Activated CD8-positive, alpha-beta T cell treated with anti-CD3 and anti-CD28 coated beads for 36 hours (primary cell): ENCODE measurements around the gene CA9. TPM values are rescaled to one million over a fixed set of nuclear protein-coding genes. Genes with fewer than 3 reads are reported as not detected.

Experiments
- ATAC-seq: fragments of 200-7000 bp; cut with Tn5 transposase; one replicate; pipeline ENCODE4 v1.10.0; 2021; ENCODE audit warnings: mild to moderate bottlenecking, moderate library complexity
- CTCF ChIA-PET: fragments of 350-600 bp; sonication (Branson Sonifier 250); formaldehyde crosslinking; loops from one replicate; lab custom pipeline; 2021; ENCODE audit warnings: antibody characterized with exemption; lab: Charles Lee
- POLR2A ChIA-PET: fragments of 350-600 bp; sonication (Branson Sonifier 250); formaldehyde crosslinking; loops from one replicate; lab custom pipeline; 2021; ENCODE audit warnings: antibody characterized with exemption; lab: Charles Lee
- DNase-seq: peaks from one replicate; pipeline ENCODE4 v3.0.0-alpha.2; 2020
- H3K27ac Mint-ChIP-seq: one replicate; pipeline ENCODE4 v1.8.0; 2021; ENCODE audit warnings: mild to moderate bottlenecking, mixed read lengths
- H3K27me3 Mint-ChIP-seq: one replicate; pipeline ENCODE4 v1.8.0; 2021; ENCODE audit warnings: mixed read lengths
- H3K36me3 Mint-ChIP-seq: one replicate; pipeline ENCODE4 v1.8.0; 2021; ENCODE audit warnings: low read depth, mixed read lengths
- H3K4me1 Mint-ChIP-seq: one replicate; pipeline ENCODE4 v1.8.0; 2021; ENCODE audit warnings: low read depth, mixed read lengths
- H3K4me3 Mint-ChIP-seq: one replicate; pipeline ENCODE4 v1.8.0; 2021; ENCODE audit warnings: mild to moderate bottlenecking, moderate library complexity, mixed read lengths
- H3K9me3 Mint-ChIP-seq: one replicate; pipeline ENCODE4 v1.8.0; 2021; ENCODE audit warnings: mixed read lengths
- intact Hi-C: fragments of 100-400 bp; cut with micrococcal nuclease; formaldehyde crosslinking; loops from one replicate; pipeline ENCODE4 v1.10.0; 2022
- total RNA-seq, 2 experiments: library from RNA; stranded (reverse); gene quantifications; one replicate each; pipeline ENCODE4 v1.2.3, GENCODE V29; 2021
- TF ChIP-seq, protein P1 (sequence below): fragments of 200-600 bp; IDR thresholded peaks from one replicate; pipeline ENCODE4 v1.8.0; 2022; ENCODE audit warnings: antibody characterized with exemption, mild to moderate bottlenecking

Gene CA9
- total RNA-seq, 2 experiments from 2014 or later = 4.5 to 4.9 TPM

GRCh38 chr9:35705836-35706430 lies 32.2 kb downstream of the CA9 start:
- H3K27ac Mint-ChIP-seq = peak overlapping the region; percentile 20
- H3K27me3 Mint-ChIP-seq = no peaks in the 10 kb centered on the region
- ChIA-PET CTCF (interaction anchor here (0.8 to 15.2 kb wide), 2 partner anchors 10 to 95 kb away, joined by 3 to 121 read pairs; no protein-coding TSS in a partner anchor), POLR2A (interaction anchor here (1.1 kb wide), 1 partner anchor 107 kb away, joined by 4 read pairs; no protein-coding TSS in a partner anchor)
- TF ChIP-seq, protein P1, sequence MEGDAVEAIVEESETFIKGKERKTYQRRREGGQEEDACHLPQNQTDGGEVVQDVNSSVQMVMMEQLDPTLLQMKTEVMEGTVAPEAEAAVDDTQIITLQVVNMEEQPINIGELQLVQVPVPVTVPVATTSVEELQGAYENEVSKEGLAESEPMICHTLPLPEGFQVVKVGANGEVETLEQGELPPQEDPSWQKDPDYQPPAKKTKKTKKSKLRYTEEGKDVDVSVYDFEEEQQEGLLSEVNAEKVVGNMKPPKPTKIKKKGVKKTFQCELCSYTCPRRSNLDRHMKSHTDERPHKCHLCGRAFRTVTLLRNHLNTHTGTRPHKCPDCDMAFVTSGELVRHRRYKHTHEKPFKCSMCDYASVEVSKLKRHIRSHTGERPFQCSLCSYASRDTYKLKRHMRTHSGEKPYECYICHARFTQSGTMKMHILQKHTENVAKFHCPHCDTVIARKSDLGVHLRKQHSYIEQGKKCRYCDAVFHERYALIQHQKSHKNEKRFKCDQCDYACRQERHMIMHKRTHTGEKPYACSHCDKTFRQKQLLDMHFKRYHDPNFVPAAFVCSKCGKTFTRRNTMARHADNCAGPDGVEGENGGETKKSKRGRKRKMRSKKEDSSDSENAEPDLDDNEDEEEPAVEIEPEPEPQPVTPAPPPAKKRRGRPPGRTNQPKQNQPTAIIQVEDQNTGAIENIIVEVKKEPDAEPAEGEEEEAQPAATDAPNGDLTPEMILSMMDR = no peak
- intact Hi-C loops = no loop called here
- no peaks in the 10 kb centered on the region for H3K9me3 Mint-ChIP-seq
- H3K36me3 Mint-ChIP-seq = peaks cover 54% of the 10 kb centered on the region
- ATAC-seq = no peak
- no peak for DNase-seq
- H3K4me3 Mint-ChIP-seq = no peak overlapping the region
- H3K4me1 Mint-ChIP-seq = no peaks in the 10 kb centered on the region

DNA sequence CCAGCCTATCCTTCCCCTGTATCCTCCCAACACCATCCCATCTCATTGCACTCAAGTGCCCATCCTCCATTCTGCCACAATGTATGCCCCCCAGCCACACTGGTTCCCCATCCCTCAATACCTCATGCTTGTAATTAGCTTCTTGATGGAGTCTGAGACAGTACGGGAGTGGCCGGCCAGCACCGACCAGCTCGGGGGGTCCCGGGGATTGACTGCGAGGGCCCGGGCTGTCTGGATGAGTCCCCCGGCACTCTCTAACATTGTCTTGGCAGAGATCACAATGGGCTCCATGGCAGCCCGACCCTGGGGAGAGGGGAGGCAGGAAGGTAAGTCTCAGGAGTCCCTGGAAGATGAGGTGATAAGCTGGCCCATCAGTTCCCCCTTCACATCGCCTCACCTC lies 33.2 kb downstream of the CA9 start:
- TF ChIP-seq, protein P1 = no peak
- intact Hi-C loops = no loop called here
- POLR2A ChIA-PET = no interaction called here
- no peak overlapping the region for H3K4me3 Mint-ChIP-seq
- CTCF ChIA-PET = interaction anchor here (0.9 to 15.2 kb wide), 3 partner anchors 11 to 20 kb away, joined by 3 to 121 read pairs (median 4); no protein-coding TSS in a partner anchor
- DNase-seq (no peak), ATAC-seq (no peak)
- H3K36me3 Mint-ChIP-seq = peaks cover 60% of the 10 kb centered on the region
- peaks cover under 1% of the 10 kb centered on the region for H3K4me1 Mint-ChIP-seq
- H3K27ac Mint-ChIP-seq = no peak overlapping the region
- H3K27me3 Mint-ChIP-seq = no peaks in the 10 kb centered on the region
- H3K9me3 Mint-ChIP-seq = no peaks in the 10 kb centered on the region

GRCh38 chr9:35708146-35708545 lies 34.4 kb downstream of the CA9 start:
- ChIA-PET POLR2A (interaction anchor here (0.9 to 1.6 kb wide), 2 partner anchors 11 to 13 kb away, joined by 3 to 4 read pairs; no protein-coding TSS in a partner anchor), CTCF (interaction anchor here (0.9 to 15.2 kb wide), 2 partner anchors 12 to 16 kb away, joined by 3 to 121 read pairs; no protein-coding TSS in a partner anchor)
- H3K36me3 Mint-ChIP-seq = peaks cover 58% of the 10 kb centered on the region
- no peaks in the 10 kb centered on the region for H3K27me3 Mint-ChIP-seq
- intact Hi-C loops = no loop called here
- ATAC-seq (no peak), DNase-seq (no peak)
- TF ChIP-seq, protein P1 = no peak
- peak overlapping the region; percentile 3 for H3K27ac Mint-ChIP-seq
- H3K9me3 Mint-ChIP-seq = no peaks in the 10 kb centered on the region
- peaks cover 4% of the 10 kb centered on the region for H3K4me1 Mint-ChIP-seq
- no peak overlapping the region for H3K4me3 Mint-ChIP-seq

- Mint-ChIP-seq H3K4me3 (no peak overlapping the region), H3K4me1 (peaks cover 4% of the 10 kb centered on the region), H3K27ac (no peak overlapping the region), H3K9me3 (no peaks in the 10 kb centered on the region), H3K27me3 (no peaks in the 10 kb centered on the region), H3K36me3 (peaks cover 55% of the 10 kb centered on the region)
- CTCF ChIA-PET = interaction anchor here (1.8 to 15.2 kb wide), 2 partner anchors 15 to 53 kb away, joined by 7 to 121 read pairs; partner anchors contain the start of genes CCDC107 and RMRP
- TF ChIP-seq, protein P1 = no peak
- DNase-seq = no peak
- ATAC-seq = no peak
- intact Hi-C loops = no loop called here
- POLR2A ChIA-PET = interaction anchor here (2.1 kb wide), 1 partner anchor 14 kb away, joined by 6 read pairs; no protein-coding TSS in a partner anchor
Observed at GRCh38 chr9:35710818-35711500, 37.2 kb downstream of the CA9 start.
